Stimulated activated effector memory CD8-positive, alpha-beta T cell treated with anti-CD3 and anti-CD28 coated beads, Interleukin-12 subunit alpha, Interleukin-12 subunit beta, amount 100 ng/mL, for 72 hours (primary cell): ENCODE measurements around the gene COMTD1.
"Not testable (repeated sequence)": the region's sequence is repeated elsewhere in the genome, so short reads cannot be mapped to it uniquely, and the experiment has no call there.

Experiments used
- ATAC-seq: fragments of 150-1000 bp; cut with Tn5 transposase; 2 replicates; pipeline ENCODE4 v1.10.0; 2021
- DNase-seq, 2 donors: peaks; one replicate each; pipeline ENCODE4 v3.0.0; 2021 to 2022; ENCODE audit warnings: low spot score in 2 of 2
- H3K27ac Mint-ChIP-seq: one replicate; pipeline ENCODE4 v1.8.0; 2022; ENCODE audit warnings: mild to moderate bottlenecking, mixed read lengths
- H3K36me3 Mint-ChIP-seq: one replicate; pipeline ENCODE4 v1.8.0; 2022; ENCODE audit warnings: mild to moderate bottlenecking, mixed read lengths
- H3K4me1 Mint-ChIP-seq: one replicate; pipeline ENCODE4 v1.8.0; 2022; ENCODE audit warnings: mixed read lengths
- H3K4me3 Mint-ChIP-seq: one replicate; pipeline ENCODE4 v1.8.0; 2022; ENCODE audit warnings: mild to moderate bottlenecking, mixed read lengths
- H3K9me3 Mint-ChIP-seq: one replicate; pipeline ENCODE4 v1.8.0; 2022; ENCODE audit warnings: mixed read lengths

The COMTD1 gene

GRCh38 chr10:75234683-75235374 lies 928 bp downstream of the COMTD1 start:
- DNase-seq (peak in 1 of 2 donors; percentile 31), ATAC-seq (peak; percentile 22)
- H3K36me3 Mint-ChIP-seq: peaks cover 46% of the 10 kb centered on the region

GRCh38 chr10:75234017-75234682 lies 1.6 kb downstream of the COMTD1 start:
- Mint-ChIP-seq H3K36me3 (peaks cover 53% of the 10 kb centered on the region), H3K9me3 (no peaks in the 10 kb centered on the region), H3K4me1 (peaks cover 23% of the 10 kb centered on the region), H3K27ac (peak overlapping the region; percentile 91), H3K4me3 (peak overlapping the region; percentile 69)
- ATAC-seq: peak; percentile 77
- DNase-seq: peak; percentile 97 to 99

More at GRCh38 chr10:75234683-75235374, 928 bp downstream of the COMTD1 start:
- Mint-ChIP-seq H3K4me3 (peak overlapping the region; percentile 69), H3K4me1 (peaks cover 23% of the 10 kb centered on the region), H3K27ac (peak overlapping the region; percentile 92), H3K9me3 (no peaks in the 10 kb centered on the region)

- ATAC-seq: no peak
- Mint-ChIP-seq H3K27ac (peak overlapping the region; percentile 91), H3K4me3 (peak overlapping the region; percentile 69), H3K36me3 (peaks cover 59% of the 10 kb centered on the region), H3K9me3 (no peaks in the 10 kb centered on the region), H3K4me1 (peaks cover 29% of the 10 kb centered on the region)
- no peak for DNase-seq
Measured at GRCh38 chr10:75233444-75234016, 2.2 kb downstream of the COMTD1 start.

GRCh38 chr10:75231672-75232581 lies 3.8 kb downstream of the COMTD1 start:
- H3K27ac Mint-ChIP-seq: peak overlapping the region; percentile 75
- H3K4me3 Mint-ChIP-seq: no peak overlapping the region
- peaks cover 75% of the 10 kb centered on the region for H3K36me3 Mint-ChIP-seq
- H3K4me1 Mint-ChIP-seq: peaks cover 36% of the 10 kb centered on the region
- DNase-seq (no peak), ATAC-seq (no peak)
- H3K9me3 Mint-ChIP-seq: no peaks in the 10 kb centered on the region

GRCh38 chr10:75230600-75231038 lies 5.1 kb downstream of the COMTD1 start:
- H3K9me3 Mint-ChIP-seq: no peaks in the 10 kb centered on the region
- H3K27ac Mint-ChIP-seq: peak overlapping the region; percentile 67
- peaks cover 29% of the 10 kb centered on the region for H3K4me1 Mint-ChIP-seq
- H3K36me3 Mint-ChIP-seq: peaks cover 89% of the 10 kb centered on the region
- peak; percentile 70 for ATAC-seq
- H3K4me3 Mint-ChIP-seq: no peak overlapping the region
- peak; percentile 86 to 95 for DNase-seq

GRCh38 chr10:75229971-75230370 lies 5.8 kb downstream of the COMTD1 start:
- H3K4me3 Mint-ChIP-seq: no peak overlapping the region
- DNase-seq (no peak), ATAC-seq (no peak)
- no peaks in the 10 kb centered on the region for H3K9me3 Mint-ChIP-seq
- peaks cover 35% of the 10 kb centered on the region for H3K4me1 Mint-ChIP-seq
- peaks cover 95% of the 10 kb centered on the region for H3K36me3 Mint-ChIP-seq
- H3K27ac Mint-ChIP-seq: no peak overlapping the region

- no peaks in the 10 kb centered on the region for H3K9me3 Mint-ChIP-seq
- H3K27ac Mint-ChIP-seq: peak overlapping the region; percentile 82
- peaks cover 46% of the 10 kb centered on the region for H3K4me1 Mint-ChIP-seq
- no peak for DNase-seq
- no peak for ATAC-seq
- no peak overlapping the region for H3K4me3 Mint-ChIP-seq
- H3K36me3 Mint-ChIP-seq: peaks cover 100% of the 10 kb centered on the region
Measured at GRCh38 chr10:75228834-75229233, 6.9 kb downstream of the COMTD1 start.

GRCh38 chr10:75228278-75228677 lies 7.5 kb downstream of the COMTD1 start:
- ATAC-seq (no peak), DNase-seq (no peak)
- Mint-ChIP-seq H3K36me3 (peaks cover 100% of the 10 kb centered on the region), H3K4me3 (no peak overlapping the region), H3K27ac (peak overlapping the region; percentile 82), H3K4me1 (peaks cover 47% of the 10 kb centered on the region), H3K9me3 (no peaks in the 10 kb centered on the region)

GRCh38 chr10:75226656-75227055 lies 9.1 kb downstream of the COMTD1 start:
- no peak for ATAC-seq
- Mint-ChIP-seq H3K4me3 (no peak overlapping the region), H3K4me1 (peaks cover 45% of the 10 kb centered on the region), H3K27ac (peak overlapping the region; percentile 78), H3K36me3 (peaks cover 100% of the 10 kb centered on the region), H3K9me3 (no peaks in the 10 kb centered on the region)
- DNase-seq: no peak

GRCh38 chr10:75226095-75226494 lies 9.7 kb downstream of the COMTD1 start:
- no peak for ATAC-seq
- Mint-ChIP-seq H3K27ac (peak overlapping the region; percentile 78), H3K36me3 (peaks cover 100% of the 10 kb centered on the region), H3K4me1 (peaks cover 45% of the 10 kb centered on the region), H3K9me3 (no peaks in the 10 kb centered on the region), H3K4me3 (no peak overlapping the region)
- DNase-seq: no peak

- H3K9me3 Mint-ChIP-seq: no peaks in the 10 kb centered on the region
- H3K27ac Mint-ChIP-seq: peak overlapping the region; percentile 78
- peaks cover 100% of the 10 kb centered on the region for H3K36me3 Mint-ChIP-seq
- no peak overlapping the region for H3K4me3 Mint-ChIP-seq
- DNase-seq: no peak
- no peak for ATAC-seq
- peaks cover 33% of the 10 kb centered on the region for H3K4me1 Mint-ChIP-seq
Measured at GRCh38 chr10:75223507-75223906, 12.2 kb downstream of the COMTD1 start.

GRCh38 chr10:75221492-75221891 lies 14.3 kb downstream of the COMTD1 start:
- peaks cover 31% of the 10 kb centered on the region for H3K4me1 Mint-ChIP-seq
- H3K36me3 Mint-ChIP-seq: peaks cover 100% of the 10 kb centered on the region
- not testable (repeated sequence) for H3K9me3 Mint-ChIP-seq, H3K4me3 Mint-ChIP-seq, DNase-seq, ATAC-seq, H3K27ac Mint-ChIP-seq

GRCh38 chr10:75220274-75220673 lies 15.5 kb downstream of the COMTD1 start:
- ATAC-seq (no peak), DNase-seq (no peak)
- Mint-ChIP-seq H3K27ac (peak overlapping the region; percentile 12), H3K4me1 (peaks cover 33% of the 10 kb centered on the region), H3K36me3 (peaks cover 100% of the 10 kb centered on the region), H3K4me3 (no peak overlapping the region), H3K9me3 (no peaks in the 10 kb centered on the region)

- Mint-ChIP-seq H3K9me3 (no peaks in the 10 kb centered on the region), H3K4me3 (peak overlapping the region; percentile 98), H3K36me3 (peaks cover 70% of the 10 kb centered on the region), H3K4me1 (peaks cover 40% of the 10 kb centered on the region), H3K27ac (peak overlapping the region; percentile 99)
- ATAC-seq (no peak), DNase-seq (no peak)
Measured at GRCh38 chr10:75212343-75212742, 23.4 kb downstream of the COMTD1 start.
